Activated B cell treated with CpG ODN at 0.5 μM for 24 hours (primary cell): ENCODE data around the gene ERVW-1. TPM values are rescaled to one million over a fixed set of nuclear protein-coding genes. Genes with fewer than 3 reads are reported as not detected.

Experiments
- ATAC-seq: fragments of 200-7000 bp; cut with Tn5 transposase; one replicate; pipeline ENCODE4 v1.10.0; 2021; ENCODE audit warnings: low read depth, mild to moderate bottlenecking, moderate library complexity
- CTCF ChIA-PET: fragments of 350-600 bp; sonication (Branson Sonifier 250); formaldehyde crosslinking; loops from one replicate; lab custom pipeline; 2021; ENCODE audit warnings: antibody characterized with exemption; lab: Charles Lee
- POLR2A ChIA-PET: fragments of 350-600 bp; sonication (Branson Sonifier 250); formaldehyde crosslinking; loops from one replicate; lab custom pipeline; 2021; ENCODE audit warnings: antibody characterized with exemption; lab: Charles Lee
- DNase-seq: peaks from one replicate; pipeline ENCODE4 v3.0.0; 2022
- H3K27ac Mint-ChIP-seq: one replicate; pipeline ENCODE4 v1.8.0; 2020; ENCODE audit warnings: mixed read lengths
- H3K27me3 Mint-ChIP-seq: one replicate; pipeline ENCODE4 v1.8.0; 2021; ENCODE audit warnings: mixed read lengths
- H3K36me3 Mint-ChIP-seq: one replicate; pipeline ENCODE4 v1.8.0; 2021; ENCODE audit warnings: low read depth, mixed read lengths
- H3K4me1 Mint-ChIP-seq: one replicate; pipeline ENCODE4 v1.8.0; 2021; ENCODE audit warnings: mixed read lengths
- H3K4me3 Mint-ChIP-seq: one replicate; pipeline ENCODE4 v1.8.0; 2020; ENCODE audit warnings: mild to moderate bottlenecking, mixed read lengths
- H3K9me3 Mint-ChIP-seq: one replicate; pipeline ENCODE4 v1.8.0; 2020; ENCODE audit warnings: mixed read lengths
- intact Hi-C: fragments of 100-400 bp; cut with micrococcal nuclease; formaldehyde crosslinking; loops from one replicate; pipeline ENCODE4 v1.15.1; 2024
- total RNA-seq: library from RNA; stranded (reverse); gene quantifications from 2 replicates; pipeline ENCODE4 v1.2.3, GENCODE V29; 2022
- TF ChIP-seq, protein P1 (sequence below): fragments of 200-600 bp; IDR thresholded peaks from one replicate; pipeline ENCODE4 v1.8.0; 2022; ENCODE audit warnings: antibody characterized with exemption, mild to moderate bottlenecking

The ERVW-1 gene
- total RNA-seq, 1 donor from 2014 or later: not detected

DNA sequence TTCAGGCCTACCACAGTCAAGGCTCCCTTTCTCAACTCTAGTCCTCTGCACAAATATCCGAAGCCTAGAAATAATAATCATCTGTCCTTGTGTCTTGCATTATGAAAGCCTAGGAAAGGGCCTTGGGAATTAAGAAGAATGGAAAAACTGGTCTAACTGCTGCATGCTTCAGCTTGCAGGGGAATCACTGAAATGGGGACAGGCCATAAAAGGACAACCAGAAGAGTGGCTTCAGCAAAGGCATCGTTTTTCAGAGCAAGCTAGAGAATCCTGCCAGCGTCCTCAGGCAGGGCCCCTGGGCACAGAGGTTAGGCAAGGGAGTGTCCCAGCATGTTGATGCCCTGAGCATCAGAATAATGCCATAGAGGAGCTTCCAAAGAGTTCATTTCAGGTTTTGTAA, 13.2 kb downstream of the ERVW-1 start:
- TF ChIP-seq, protein P1, sequence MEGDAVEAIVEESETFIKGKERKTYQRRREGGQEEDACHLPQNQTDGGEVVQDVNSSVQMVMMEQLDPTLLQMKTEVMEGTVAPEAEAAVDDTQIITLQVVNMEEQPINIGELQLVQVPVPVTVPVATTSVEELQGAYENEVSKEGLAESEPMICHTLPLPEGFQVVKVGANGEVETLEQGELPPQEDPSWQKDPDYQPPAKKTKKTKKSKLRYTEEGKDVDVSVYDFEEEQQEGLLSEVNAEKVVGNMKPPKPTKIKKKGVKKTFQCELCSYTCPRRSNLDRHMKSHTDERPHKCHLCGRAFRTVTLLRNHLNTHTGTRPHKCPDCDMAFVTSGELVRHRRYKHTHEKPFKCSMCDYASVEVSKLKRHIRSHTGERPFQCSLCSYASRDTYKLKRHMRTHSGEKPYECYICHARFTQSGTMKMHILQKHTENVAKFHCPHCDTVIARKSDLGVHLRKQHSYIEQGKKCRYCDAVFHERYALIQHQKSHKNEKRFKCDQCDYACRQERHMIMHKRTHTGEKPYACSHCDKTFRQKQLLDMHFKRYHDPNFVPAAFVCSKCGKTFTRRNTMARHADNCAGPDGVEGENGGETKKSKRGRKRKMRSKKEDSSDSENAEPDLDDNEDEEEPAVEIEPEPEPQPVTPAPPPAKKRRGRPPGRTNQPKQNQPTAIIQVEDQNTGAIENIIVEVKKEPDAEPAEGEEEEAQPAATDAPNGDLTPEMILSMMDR: no peak
- H3K36me3 Mint-ChIP-seq: peaks cover 16% of the 10 kb centered on the region
- no peak overlapping the region for H3K4me3 Mint-ChIP-seq
- intact Hi-C loops: no loop called here
- no peaks in the 10 kb centered on the region for H3K4me1 Mint-ChIP-seq
- CTCF ChIA-PET: no interaction called here
- H3K27ac Mint-ChIP-seq: no peak overlapping the region
- POLR2A ChIA-PET: no interaction called here
- H3K9me3 Mint-ChIP-seq: peaks cover 5% of the 10 kb centered on the region
- H3K27me3 Mint-ChIP-seq: no peaks in the 10 kb centered on the region
- DNase-seq (no peak), ATAC-seq (no peak)

DNA sequence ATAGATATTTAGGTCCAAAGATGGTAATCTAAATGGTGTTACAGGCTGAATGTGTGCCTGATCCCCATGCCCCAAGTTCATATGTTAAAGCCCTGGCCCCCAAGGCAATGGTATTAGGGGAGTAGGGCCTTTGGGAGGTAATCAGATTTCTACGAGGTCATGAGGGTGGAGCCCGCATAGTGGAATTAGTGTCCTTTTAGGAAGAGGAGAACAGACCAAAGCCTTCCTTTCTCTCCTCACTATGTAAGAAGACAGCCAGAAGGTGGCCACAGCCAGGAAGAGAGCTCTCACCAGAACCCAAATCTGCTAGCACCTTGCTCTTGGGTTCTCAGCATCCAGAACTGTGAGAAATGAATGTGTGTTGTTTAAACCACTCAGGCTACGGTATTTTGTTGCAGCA, 15.2 kb downstream of the ERVW-1 start:
- Mint-ChIP-seq H3K27ac (no peak overlapping the region), H3K9me3 (no peaks in the 10 kb centered on the region), H3K36me3 (peaks cover 17% of the 10 kb centered on the region), H3K27me3 (no peaks in the 10 kb centered on the region), H3K4me3 (no peak overlapping the region), H3K4me1 (no peaks in the 10 kb centered on the region)
- ChIA-PET POLR2A (no interaction called here), CTCF (no interaction called here)
- no peak for DNase-seq
- intact Hi-C loops: no loop called here
- TF ChIP-seq, protein P1: no peak
- ATAC-seq: no peak

- no peak overlapping the region for H3K27ac Mint-ChIP-seq
- H3K4me3 Mint-ChIP-seq: no peak overlapping the region
- DNase-seq (no peak), ATAC-seq (peak; percentile 50)
- H3K27me3 Mint-ChIP-seq: no peaks in the 10 kb centered on the region
- TF ChIP-seq, protein P1: no peak
- no peaks in the 10 kb centered on the region for H3K4me1 Mint-ChIP-seq
- peaks cover 20% of the 10 kb centered on the region for H3K36me3 Mint-ChIP-seq
- POLR2A ChIA-PET: interaction anchor here (1.6 kb wide), 1 partner anchor 14 kb away, joined by 3 read pairs; the partner anchor contains the start of gene GATAD1
- intact Hi-C loops: loop anchor here (1.0 kb wide), 1 partner anchor 37 kb away; no protein-coding TSS in a partner anchor
- CTCF ChIA-PET: interaction anchor here (2.6 kb wide), 1 partner anchor 13 kb away, joined by 15 read pairs; the partner anchor contains the start of gene GATAD1
- H3K9me3 Mint-ChIP-seq: no peaks in the 10 kb centered on the region
These were observed 16.4 kb downstream of the ERVW-1 start for GRCh38 chr7:92461027-92462003.

- no peak for DNase-seq
- H3K27ac Mint-ChIP-seq: no peak overlapping the region
- intact Hi-C loops: no loop called here
- no peak overlapping the region for H3K4me3 Mint-ChIP-seq
- H3K9me3 Mint-ChIP-seq: no peaks in the 10 kb centered on the region
- ChIA-PET POLR2A (interaction anchor here (1.6 kb wide), 1 partner anchor 13 kb away, joined by 3 read pairs; the partner anchor contains the start of gene GATAD1), CTCF (interaction anchor here (2.6 kb wide), 1 partner anchor 12 kb away, joined by 15 read pairs; the partner anchor contains the start of gene GATAD1)
- no peaks in the 10 kb centered on the region for H3K4me1 Mint-ChIP-seq
- no peak for ATAC-seq
- H3K36me3 Mint-ChIP-seq: peaks cover 26% of the 10 kb centered on the region
- H3K27me3 Mint-ChIP-seq: no peaks in the 10 kb centered on the region
- TF ChIP-seq, protein P1: no peak
These were observed 17.2 kb downstream of the ERVW-1 start for GRCh38 chr7:92460510-92460909.

DNA sequence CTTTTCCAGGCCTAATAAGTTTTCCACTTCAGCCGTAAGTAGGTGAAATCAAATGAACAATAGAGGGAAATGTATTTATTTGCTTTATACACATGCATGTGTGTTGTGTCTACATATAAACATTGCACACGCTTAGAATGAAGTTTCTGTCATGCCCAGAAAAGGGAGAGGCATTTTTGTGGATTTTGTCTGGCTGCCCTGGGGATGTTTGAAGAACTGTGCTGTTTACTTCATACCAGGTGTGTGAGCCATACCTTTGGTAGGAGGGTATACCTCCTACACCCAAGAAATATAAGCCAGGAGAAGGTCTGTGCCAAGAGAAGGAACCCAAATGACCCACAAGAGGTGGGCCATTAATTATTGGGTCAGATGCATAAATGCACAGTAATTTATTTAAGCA, 17.6 kb downstream of the ERVW-1 start:
- TF ChIP-seq, protein P1: no peak
- H3K4me1 Mint-ChIP-seq: no peaks in the 10 kb centered on the region
- ChIA-PET CTCF (interaction anchor here (2.6 kb wide), 1 partner anchor 12 kb away, joined by 15 read pairs; the partner anchor contains the start of gene GATAD1), POLR2A (no interaction called here)
- no peak for ATAC-seq
- no peaks in the 10 kb centered on the region for H3K9me3 Mint-ChIP-seq
- H3K4me3 Mint-ChIP-seq: no peak overlapping the region
- H3K27me3 Mint-ChIP-seq: no peaks in the 10 kb centered on the region
- H3K27ac Mint-ChIP-seq: no peak overlapping the region
- intact Hi-C loops: no loop called here
- peaks cover 27% of the 10 kb centered on the region for H3K36me3 Mint-ChIP-seq
- no peak for DNase-seq
